Superior temporal gyrus (tissue), 1 donor: ENCODE measurements around the gene KCP.

Source experiments
- DNase-seq: peaks from one replicate; pipeline ENCODE4 v3.0.0-alpha.2; 2016; ENCODE audit errors: extremely low spot score

KCP gene

DNA sequence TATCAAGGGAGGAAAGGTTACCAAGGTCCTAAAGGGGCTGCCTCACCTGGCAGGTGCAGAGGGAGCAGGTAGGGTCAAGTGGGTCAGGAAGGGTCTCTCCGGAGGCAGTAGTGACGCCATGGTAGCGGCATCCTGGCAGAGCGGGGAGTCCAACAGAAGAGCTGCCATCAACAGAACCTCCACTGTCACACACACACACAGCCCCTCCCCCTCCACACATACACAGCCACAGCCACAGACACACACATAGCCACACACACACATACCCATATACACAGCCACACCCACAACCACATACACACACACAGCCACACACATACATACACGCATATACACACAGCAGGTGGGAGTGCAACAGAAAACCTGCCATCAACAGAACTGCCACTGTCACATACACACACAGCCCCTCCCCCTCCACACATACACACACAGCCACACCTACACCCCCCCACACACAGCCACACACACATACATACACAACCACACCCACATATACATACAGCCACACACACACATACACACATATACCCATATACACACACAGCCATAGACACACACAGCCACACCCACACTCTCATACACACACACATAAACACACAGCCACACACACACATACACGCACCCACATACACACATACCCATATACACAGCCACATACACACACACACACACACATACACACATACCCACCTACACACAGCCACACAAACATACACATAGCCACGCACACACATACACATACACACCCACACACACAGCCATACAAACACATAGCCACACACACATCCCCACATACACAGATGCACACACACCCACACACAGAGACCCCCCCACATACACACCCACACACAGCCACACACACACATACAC, 23.1 kb downstream of the KCP start:
- no peak for DNase-seq

DNA sequence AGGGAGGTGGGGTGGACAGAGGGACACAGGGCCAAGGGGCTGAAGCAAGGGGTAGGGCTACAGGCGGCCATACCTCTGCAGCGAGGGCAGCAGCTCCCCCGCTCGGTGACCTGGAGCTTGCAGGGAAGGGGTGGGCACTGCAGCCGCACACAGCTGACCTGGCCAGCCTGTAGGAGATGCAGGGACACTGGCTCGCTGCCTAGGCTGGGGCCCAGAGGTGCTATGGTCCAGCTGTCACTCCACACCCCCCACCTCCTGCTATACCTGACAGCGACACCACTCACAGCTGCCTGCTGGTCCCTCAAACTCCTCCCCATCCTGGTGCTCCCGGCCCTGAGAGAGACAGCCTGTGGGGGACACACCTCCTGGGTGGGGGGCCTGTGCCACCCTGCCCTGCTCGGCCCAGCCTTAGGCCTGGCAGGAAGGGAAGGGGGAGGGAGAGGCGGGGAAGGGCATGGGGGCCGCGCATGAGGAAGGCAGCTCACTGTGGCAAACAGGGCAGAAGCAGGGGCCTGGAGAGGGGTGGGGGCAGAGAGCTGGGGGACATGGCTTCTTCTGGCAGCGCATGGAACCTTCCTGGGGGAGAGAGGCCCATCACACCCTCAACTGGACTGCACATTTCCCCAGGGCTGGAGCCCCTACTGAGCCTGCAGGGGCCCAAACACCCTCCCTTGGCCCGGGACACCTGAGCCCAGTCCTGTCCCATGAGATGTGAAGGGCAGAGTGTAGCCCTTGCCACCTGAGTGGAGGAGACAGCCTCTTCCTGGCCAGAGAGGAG, 23.9 kb downstream of the KCP start:
- no peak for DNase-seq

DNA sequence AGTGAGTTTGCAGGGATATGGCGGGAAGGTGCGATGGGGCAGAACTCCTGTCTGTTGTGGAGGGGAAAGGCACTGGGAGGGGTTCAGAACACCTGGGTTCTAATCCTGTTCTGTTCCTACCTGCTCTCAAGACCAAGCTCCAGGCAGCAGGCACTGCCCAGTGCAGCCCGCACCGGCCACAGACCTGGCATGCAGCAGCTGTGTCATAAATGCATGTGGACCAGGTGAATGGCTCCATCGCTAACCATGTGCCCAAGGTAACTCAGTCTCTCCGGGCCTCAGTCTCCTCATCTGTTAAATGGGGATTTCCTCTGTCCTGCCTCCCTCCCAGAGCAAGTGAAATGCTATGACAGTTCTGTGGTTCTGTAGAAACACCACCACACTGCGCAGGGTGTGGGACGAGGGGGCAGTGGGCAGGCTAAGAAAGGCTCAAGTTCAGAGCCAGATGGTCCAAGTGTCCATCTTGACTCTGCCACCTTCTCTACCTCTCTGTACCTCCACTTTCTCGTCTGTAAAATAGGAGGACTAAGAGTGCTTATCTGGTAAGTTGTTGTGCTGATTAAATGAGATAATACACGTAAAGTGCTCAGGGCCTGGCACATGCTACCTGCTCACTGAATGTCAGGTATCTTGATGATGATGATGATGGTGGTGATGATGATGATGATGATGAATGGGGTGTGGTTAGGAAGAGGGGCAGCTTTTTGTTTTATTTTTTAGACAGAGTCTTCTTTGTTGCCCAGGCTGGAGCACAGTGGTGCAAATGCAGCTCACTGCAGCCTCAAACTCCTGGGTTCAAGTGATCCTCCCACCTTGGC, 24.9 kb downstream of the KCP start:
- DNase-seq, result no peak

DNA sequence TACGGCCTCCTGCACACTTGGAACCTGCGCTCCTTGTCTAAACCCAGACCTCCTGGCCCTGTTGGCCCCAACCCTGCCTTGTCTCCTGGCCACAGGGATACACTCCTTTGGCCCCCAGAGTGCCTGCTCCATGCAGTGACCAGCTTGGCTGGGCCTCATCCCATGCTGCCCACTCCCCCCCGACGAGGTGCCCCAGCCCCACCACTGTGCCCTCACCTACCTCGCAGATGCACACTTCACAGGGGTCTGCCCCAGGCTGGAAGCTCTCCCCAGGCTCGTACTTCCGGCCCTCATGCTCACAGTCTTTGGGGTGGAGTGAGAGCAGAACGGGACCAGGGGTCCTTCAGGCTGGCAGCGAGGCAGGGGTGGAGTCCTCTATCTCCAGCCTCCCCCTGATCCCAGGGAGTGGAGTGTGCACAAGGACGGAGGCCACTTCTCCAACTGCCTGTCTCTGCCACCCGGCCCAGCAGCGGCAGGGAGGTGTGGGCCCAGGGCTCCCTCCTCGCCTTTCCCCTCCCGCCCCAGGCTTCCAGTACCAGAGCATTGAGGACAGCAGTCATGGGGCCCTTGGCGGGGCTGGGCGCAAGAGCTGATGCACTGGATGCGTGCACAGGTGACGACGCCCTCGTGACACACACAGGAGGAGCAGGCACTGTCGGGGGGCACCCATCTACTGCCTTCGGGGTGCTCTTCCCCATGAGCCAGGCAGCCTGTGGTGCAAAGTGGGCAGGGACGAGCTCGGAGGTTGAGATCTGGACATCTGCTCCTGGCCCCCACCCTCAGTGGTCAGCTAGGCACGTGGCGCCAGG, 25.7 kb downstream of the KCP start:
- no peak for DNase-seq

DNA sequence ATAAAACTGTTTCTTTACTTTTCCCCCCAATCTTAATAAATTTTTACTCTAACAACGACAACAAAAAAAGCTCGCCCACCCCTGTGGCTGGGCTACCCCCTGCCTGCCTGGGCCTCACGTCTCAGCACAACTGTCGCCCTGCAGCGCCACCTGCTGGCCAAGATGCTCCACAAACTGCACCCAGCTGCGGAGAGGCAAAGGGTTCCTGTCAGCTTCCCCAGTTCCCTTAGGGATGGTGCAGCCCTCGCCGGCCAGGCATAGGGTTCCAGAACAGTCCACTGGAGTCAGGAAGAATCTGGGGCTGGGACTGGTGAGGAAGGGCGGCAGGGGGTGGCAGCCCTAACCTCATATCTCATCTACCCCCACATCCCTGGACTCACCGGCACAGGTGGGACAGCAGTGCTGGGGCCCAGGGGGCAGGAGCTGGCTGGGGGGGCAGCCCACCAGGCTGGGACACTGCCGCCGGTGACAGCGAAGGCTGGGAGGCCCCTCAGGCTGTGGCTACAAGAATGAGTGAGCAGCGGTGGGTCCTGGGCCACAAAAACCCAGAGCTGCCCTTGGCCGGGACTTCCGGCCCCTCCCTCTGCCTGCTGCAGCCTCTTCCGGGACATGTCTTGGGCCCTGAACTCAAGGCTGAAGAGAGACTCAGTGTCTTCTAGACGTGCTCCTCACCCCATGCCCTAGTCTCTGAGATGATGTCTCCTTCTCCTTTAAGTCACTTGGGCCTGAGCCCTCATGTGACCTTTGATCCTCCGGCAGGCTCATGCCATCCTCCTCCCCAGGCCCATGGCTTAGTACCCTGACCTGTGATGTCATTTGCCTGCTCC, 26.7 kb downstream of the KCP start:
- DNase-seq, result peak; percentile 87

DNA sequence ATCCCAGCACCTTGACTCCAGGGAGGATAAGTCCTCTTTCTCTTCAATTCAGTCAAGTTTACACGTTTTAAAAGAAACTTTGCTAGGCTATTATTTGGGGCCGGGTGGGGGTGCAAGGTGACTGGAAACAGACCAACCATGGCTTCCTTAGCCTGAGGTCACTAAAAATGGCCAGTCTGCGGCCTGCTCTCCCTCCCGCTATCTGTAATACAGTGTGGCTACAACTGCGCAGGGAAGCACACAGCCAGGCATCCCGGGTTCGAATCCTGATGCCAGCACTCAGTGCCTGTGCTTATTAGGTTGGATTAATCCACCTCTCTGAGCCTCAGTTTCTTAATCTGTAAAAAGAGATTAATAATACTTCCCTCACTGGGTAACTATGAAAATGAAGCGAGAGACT, 28.4 kb downstream of the KCP start:
- no peak for DNase-seq

DNA sequence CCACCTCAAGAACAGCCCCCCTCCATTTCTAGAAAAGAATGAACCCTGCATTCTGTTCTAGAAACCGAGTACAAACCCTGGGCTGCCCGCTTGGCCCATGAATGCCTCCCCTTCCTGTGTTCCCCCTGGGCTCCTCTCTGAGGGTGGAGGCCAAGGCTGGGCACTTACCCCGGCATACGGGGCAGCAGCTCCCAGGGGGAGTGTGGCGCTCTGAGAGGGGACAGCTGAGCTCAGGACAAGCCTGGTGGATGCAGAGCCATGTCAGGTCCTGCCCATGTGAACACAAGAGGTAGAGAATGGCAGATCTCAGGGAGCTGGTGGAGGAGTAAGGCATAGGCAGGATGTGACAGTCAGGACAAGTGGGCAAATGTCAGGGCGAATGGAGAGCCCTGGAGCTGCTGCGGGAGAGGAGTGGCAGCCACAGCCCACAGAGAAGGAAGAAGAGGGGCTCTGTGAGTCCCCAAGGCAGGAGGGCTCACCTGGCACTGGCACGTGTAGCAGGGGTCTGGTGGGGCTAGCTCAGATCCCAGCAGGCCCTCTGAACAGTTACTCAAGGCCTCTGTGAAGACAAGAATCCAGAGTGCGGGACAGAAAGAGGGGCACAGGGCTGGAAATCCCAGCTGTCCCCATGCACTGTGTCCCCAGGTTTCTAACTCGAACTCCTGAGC, 28.9 kb downstream of the KCP start:
- DNase-seq, result no peak

DNA sequence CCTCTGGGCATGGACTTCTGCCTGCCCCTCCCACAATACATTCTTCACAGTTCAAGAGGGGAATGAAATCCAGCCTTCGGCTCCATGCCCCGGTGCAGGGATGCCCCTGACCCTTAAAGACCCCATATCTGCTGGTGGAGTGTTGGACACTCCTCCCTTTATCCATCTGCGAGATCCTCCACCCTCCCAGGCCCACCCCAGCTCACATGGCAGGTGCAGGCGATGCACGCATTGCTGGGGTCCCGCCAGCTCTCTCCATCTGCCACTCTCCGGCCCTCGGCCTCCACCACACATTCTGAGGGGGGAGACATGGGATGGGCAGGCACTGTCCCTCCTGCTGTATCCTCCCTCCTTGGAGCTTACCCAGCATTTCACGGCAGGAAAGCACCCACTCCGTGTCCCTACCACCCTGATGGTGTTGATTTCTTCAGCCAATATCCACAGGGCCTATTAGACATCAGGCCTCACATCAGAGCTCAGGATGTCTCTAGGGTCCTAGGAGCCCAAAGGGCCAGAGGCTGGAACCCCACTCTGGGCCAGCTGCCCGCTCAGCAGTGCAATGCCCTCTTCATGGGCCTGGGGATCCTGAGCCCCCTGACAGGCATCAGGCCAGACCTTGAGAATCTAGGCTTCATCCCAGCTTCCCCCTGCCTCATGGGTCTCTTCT, 29.6 kb downstream of the KCP start:
- DNase-seq, result no peak

DNA sequence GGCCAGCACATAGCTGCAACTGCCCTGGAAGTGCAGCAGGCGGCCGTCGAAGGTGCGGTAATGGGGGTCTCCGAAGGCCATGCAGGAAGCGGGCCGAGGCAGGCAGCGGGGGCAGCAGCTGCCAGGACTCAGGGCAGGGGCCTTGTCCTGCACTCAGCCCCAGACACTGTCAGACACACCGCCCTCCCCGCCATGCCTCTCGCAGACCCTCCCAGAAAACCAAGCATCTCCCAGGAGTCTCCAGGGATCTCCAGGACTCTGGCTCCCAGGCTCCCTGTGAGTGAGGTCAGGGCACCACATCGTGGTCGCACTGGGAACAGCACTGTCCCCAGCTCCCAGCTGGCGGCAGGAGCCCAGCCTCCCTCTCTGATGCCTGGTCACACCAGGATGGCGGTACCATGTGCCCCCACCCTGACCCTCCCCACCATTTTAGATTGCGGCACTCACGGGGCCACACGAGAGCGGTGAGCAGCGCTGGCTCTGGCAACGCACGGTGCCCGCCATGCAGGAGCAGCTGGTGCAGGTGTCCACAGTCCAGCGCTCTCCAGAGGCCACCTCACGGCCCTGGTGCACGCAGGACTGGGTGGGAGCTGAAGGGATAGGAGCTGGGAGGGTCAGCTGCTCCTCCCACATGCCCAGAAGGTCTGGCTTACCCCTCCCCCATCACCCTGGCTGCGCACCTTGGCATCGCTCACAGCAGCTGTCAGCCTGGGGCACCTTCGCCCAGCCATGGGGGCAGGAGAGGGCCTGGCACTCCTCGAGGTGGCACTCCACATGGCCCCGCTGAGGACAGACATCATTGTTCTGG, 30.4 kb downstream of the KCP start:
- peak; percentile 76 for DNase-seq

DNA sequence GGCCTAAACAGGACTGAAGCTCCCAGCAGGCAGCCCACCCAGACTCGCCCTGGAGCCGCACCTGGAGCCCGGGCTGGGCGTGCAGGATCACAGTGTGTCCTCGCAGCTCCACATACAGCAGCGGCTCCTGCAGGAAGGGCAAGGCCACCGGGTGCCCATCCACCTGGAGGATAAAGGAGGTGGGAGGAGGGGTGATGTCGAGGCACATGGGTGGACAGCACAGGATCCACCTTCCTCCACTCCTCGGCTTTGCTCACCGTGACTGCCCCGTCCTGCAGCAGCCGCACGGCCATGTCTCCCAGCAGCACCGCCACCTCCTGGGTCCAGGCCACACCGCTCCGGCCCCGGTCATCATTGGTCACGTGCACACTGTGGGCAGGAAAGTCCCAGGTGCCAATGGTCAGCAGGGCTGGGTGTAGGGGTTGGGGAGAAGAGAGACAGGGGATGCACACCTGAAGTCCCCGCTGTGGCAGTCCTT, 31.0 kb downstream of the KCP start:
- DNase-seq, result no peak

DNA sequence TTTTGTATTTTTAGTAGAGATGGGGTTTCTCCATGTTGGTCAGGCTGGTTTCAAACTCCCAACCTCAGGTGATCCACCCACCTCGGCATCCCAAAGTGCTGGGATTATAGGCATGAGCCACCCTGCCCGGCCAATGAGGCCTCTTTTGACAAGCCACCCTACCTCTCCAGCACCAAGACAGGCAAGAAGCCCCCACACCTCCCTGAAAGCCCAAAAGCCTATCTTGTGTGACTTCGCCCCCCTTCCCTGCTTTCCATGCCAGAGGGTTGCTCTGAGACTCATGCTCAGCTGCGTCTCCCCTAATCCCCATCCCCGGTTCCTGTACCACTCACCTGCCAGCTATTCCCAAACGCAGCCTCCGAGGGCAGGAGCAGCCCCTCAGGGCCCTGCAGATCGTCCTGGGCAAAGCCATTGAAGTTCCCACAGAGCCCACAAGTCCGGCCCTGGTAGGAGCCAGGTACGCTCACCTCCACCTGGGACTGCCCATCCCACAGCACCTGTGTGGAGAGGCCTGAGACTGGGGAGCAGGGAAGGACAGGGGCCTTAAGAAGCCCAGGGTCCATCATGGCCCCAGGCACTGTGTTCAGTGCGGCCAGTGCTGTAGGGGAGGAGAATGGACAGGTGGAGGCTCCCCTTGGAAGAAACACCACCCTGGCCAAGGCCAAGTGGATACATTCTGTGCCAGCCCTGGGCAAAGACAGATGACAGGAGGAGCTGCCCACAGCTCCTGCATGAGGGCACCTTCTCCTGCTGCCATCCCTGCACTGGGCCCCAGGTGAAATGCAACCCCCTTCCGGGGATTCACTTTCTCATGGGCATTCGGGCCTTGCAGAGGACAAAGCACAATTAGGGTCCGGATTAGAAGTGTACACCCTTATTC, 32.0 kb downstream of the KCP start:
- DNase-seq, result no peak

DNA sequence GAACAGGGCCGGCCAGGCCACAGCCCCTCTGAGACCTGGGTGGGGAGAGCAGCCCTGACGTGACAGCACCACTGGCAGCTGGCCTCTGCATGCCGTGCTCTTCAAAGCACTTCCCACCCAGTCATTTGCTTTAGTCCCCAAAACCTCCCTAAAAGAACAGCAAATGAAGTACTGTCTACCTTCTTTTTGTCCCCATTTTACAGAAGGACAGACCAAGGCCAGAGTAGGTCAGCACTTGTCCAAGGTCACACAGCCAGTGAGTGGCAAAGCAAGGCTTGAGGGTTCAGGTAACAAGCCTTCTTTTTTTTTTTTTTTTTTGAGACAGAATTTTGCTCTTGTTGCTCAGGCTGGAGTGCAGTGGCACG, 32.8 kb downstream of the KCP start:
- no peak for DNase-seq

DNA sequence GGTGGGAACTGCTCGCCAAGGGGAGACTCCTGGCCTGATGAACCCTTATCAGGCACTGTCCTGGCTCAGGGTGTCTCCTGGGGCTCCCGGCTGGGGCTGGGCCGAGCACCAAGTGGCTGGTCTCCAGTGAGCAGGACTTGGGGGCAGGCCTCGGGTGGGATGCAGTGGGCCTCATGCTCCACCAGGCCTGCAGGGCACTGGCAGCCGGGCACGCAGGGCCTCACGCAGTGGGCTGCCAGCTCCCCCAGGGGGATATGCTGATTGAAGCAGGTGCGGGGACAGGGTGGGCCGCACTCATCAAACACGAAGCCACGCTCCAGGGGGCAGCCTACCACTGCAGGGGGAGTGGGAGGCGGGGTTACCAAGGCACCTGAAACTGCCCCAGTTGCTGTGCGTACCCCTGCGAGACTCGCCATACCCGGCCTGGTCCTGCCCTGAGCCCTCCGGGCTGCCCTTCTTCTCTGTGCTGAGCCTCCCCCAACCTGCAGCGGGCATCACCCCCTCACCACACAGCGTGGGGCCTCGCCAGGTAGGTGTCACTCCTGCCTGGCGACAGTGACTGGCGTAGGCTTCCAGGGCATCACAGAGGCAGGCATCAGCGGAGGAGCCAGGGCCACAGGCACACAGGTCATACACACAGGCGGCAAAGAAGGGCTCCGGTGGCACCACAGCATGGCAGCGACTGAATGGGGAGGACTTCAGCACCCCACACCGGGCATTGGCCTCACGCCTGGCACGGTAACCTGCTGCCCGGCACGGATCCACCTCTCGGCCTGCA, 33.3 kb downstream of the KCP start:
- no peak for DNase-seq

DNA sequence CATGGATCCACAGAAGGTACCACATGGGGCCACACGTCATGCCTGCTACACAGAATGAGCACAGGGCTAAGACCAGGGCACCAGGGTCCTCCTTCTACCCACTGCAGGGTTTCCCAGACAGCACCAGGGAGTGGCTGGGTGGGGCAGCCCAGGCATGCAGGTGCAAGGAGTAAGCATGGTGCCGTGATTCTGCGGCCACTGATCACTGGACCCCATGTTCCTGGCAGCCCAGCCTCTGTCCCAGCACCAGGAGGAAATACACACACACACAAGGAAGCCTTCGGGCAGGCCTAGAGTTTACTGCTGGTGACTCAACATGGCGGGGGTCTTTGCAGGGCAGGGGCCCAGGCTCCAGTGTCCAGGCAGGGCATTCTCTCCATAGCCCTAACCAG, 33.9 kb downstream of the KCP start:
- DNase-seq, result no peak

DNA sequence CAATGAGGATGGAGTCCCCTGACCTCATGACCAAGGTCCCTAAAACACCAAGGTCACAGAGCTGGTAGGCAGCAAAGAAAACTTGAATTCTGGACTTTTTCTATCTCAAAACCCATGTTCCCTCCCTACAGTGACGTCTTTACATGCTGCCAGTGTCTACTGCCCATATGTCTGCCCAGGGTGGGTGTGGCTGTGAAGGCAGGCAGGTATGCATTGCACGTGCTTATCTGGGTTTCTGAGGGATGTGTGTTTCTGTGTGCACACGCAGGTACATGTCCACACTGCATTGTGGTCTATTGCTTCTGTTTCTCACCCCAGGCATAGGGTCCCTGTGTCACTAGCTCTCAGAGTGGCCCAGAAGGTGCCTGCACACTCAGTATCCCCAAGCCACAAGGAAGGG, 34.4 kb downstream of the KCP start:
- no peak for DNase-seq

DNA sequence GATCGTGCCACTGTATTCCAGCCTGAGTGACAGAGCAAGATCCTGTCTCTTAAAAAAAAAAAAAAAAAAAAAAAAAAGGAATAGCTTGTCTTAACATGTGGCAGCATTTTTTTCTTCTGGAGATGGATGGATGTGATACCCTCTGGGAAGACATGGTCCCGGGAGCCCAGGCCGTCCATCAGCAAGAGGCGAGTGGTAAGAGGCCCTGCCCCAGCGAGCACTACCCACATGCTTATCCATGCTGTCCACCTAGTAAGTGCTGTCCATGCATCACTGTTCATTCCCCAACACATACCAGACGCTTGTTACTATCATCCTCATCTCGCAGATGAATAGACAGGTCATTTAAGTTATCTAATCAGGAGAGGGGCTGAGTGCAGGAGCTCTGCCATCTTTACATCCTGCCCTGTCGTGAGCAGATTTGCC, 35.0 kb downstream of the KCP start:
- no peak for DNase-seq
